K562 (cell line): Measurements from ENCODE around the gene AIF1. TPM values are rescaled to one million over a fixed set of nuclear protein-coding genes. Genes with fewer than 3 reads are reported as not detected.
A peak's percentile ranks its signal among the peaks of the same experiment; 100 is the strongest.

Experiments
- CBFB ChIP-seq: sonication (generic); formaldehyde crosslinking; IDR thresholded peaks from 2 replicates; pipeline ENCODE4 v1.4.0; 2020; ENCODE audit warnings: mild to moderate bottlenecking, missing genetic modification reagents
- ELK3 ChIP-seq: fragments of 450-650 bp; formaldehyde crosslinking; IDR thresholded peaks from 2 replicates; pipeline ENCODE4 v1.4.0; 2020; ENCODE audit warnings: mild to moderate bottlenecking
- MTA2 ChIP-seq: fragments of 450-650 bp; IDR thresholded peaks from 2 replicates; pipeline ENCODE4 v1.6.1; 2016; ENCODE audit warnings: low read depth
- MYC ChIP-seq, 2 experiments: fragments of 250-450 bp in 1 of 2; sonication (Bioruptor Pico) in 1 of 2; IDR thresholded peaks; 2 replicates each; pipeline versions ENCODE4 v1.5.1 to v1.6.1; 2012 to 2021; ENCODE audit warnings: low read depth in 2 of 2, borderline replicate concordance in 1 of 2, improper control_type of control experiment in 1 of 2, low read length in 1 of 2, mild to moderate bottlenecking in 1 of 2, moderate library complexity in 1 of 2
- PHF8 ChIP-seq: fragments of 200-600 bp; sonication (generic); IDR thresholded peaks from 2 replicates; pipeline ENCODE4 v1.6.1; 2012; ENCODE audit warnings: mixed run types, mild to moderate bottlenecking, inconsistent platforms, low read length, moderate library complexity, borderline replicate concordance
- SIN3A ChIP-seq, 2 experiments: fragments of 150-350 bp in 1 of 2; IDR thresholded peaks; 2 replicates each; pipeline ENCODE4 v1.6.1; 2011 to 2016; ENCODE audit warnings: borderline replicate concordance in 2 of 2, low read depth in 2 of 2, low read length in 2 of 2, mild to moderate bottlenecking in 2 of 2, moderate library complexity in 2 of 2; ENCODE audit not compliant: control insufficient read depth in 1 of 2
- SRF ChIP-seq, 2 experiments: fragments of 250-450, 450-650 bp in 1 of 2; sonication (Bioruptor Pico) in 1 of 2; sonication (generic) in 1 of 2; formaldehyde crosslinking; IDR thresholded peaks; 2 replicates each; pipeline versions ENCODE4 v1.5.0 to v1.5.1; 2020 to 2022; ENCODE audit warnings: mild to moderate bottlenecking in 1 of 2, missing genetic modification reagents in 1 of 2
- SRSF7 ChIP-seq: fragments of 200-400 bp; formaldehyde crosslinking; optimal IDR thresholded peaks from 2 replicates; pipeline ENCODE3; 2017; ENCODE audit warnings: mild to moderate bottlenecking, low read depth, low read length
- TAF1 ChIP-seq: IDR thresholded peaks from 2 replicates; pipeline ENCODE4 v1.6.1; 2011; ENCODE audit warnings: mild to moderate bottlenecking, low read length, moderate library complexity; ENCODE audit not compliant: insufficient read depth, control insufficient read depth, severe bottlenecking; ENCODE audit errors: extremely low read depth
- TAF15 ChIP-seq: fragments of 200-400 bp; formaldehyde crosslinking; IDR thresholded peaks from 2 replicates; pipeline ENCODE4 v1.6.1; 2017; ENCODE audit warnings: mild to moderate bottlenecking, low read depth, low read length, moderate library complexity
- TEAD4 ChIP-seq, 2 experiments: sonication (generic) in 1 of 2; formaldehyde crosslinking in 1 of 2; IDR thresholded peaks; 2 replicates each; pipeline versions ENCODE4 v1.6.1 to v1.8.0; 2012 to 2022; ENCODE audit warnings: borderline replicate concordance in 1 of 2, inconsistent platforms in 1 of 2, low read length in 1 of 2, mild to moderate bottlenecking in 1 of 2, missing genetic modification reagents in 1 of 2
- THAP7 ChIP-seq: fragments of 250-450 bp; sonication (Bioruptor Pico); IDR thresholded peaks from 2 replicates; pipeline ENCODE4 v1.5.0; 2021
- TOE1 ChIP-seq, 2 experiments: fragments of 450-650 bp in 1 of 2; sonication (generic) in 1 of 2; formaldehyde crosslinking in 1 of 2; IDR thresholded peaks; 2 replicates each; pipeline versions ENCODE4 v1.7.1 to v1.8.0; 2016 to 2022; ENCODE audit warnings: borderline replicate concordance in 2 of 2, mild to moderate bottlenecking in 2 of 2, antibody characterized with exemption in 1 of 2, inconsistent platforms in 1 of 2, low read depth in 1 of 2, missing genetic modification reagents in 1 of 2, moderate library complexity in 1 of 2
- polyA plus RNA-seq, 8 experiments: library from polyadenylated mRNA; depleted of rRNA in 4 of 8; stranded (reverse) in 5 of 8; unstranded in 3 of 8; fragments of >200 nt; fragmentation: Nextera tagmentation in 2 of 8; fragmentation: Illumina TruSeq in 1 of 8; extraction: Ambion mirVana in 2 of 8; extraction: Trizol in 1 of 8; gene quantifications; 2 replicates each; pipeline versions ENCODE4 v1.2.1 to v1.2.3, GENCODE V29; 2011 to 2014; ENCODE audit warnings: inconsistent platforms in 1 of 8, missing spikeins in 1 of 8
- total RNA-seq, 7 experiments: library from RNA; depleted of rRNA in 6 of 7; stranded (reverse); fragments of >200 nt in 6 of 7; fragmentation: Illumina TruSeq in 2 of 7; extraction: Trizol in 2 of 7; gene quantifications; 2 replicates each; pipeline versions ENCODE4 v1.2.1 to v1.2.3, GENCODE V29; 2011 to 2021; ENCODE audit warnings: low replicate concordance in 1 of 7
- TF ChIP-seq, protein P1 (sequence below), 3 experiments: IDR thresholded peaks in 2 of 3; conservative IDR thresholded peaks in 1 of 3; 2 replicates each; pipeline ENCODE4 v1.5.1; 2011 to 2012; ENCODE audit warnings: low read length in 3 of 3, mild to moderate bottlenecking in 3 of 3, control low read depth in 2 of 3, improper control_type of control experiment in 1 of 3, inconsistent platforms in 1 of 3, low read depth in 1 of 3, mixed read lengths in 1 of 3, moderate library complexity in 1 of 3; ENCODE audit not compliant: insufficient read depth in 2 of 3
- TF ChIP-seq, protein P2 (sequence below): fragments of 250-450 bp; sonication (Bioruptor Pico); IDR thresholded peaks from 2 replicates; pipeline ENCODE4 v1.5.1; 2021; ENCODE audit warnings: mild to moderate bottlenecking

The AIF1 gene
- total and polyA plus RNA-seq, 9 of the 15 experiments (the other 6 are each of a cell fraction or from before 2014, with no cell fraction given): 9.4 to 33.4 (median 19.4) TPM

- TF ChIP-seq ELK3: 0 out of 2 replicates have a peak, but pooled peaks have one; percentile 9
- peak; percentile 69 for TF ChIP-seq TAF1
- TF ChIP-seq MTA2: no peak
- TF ChIP-seq SIN3A (IDR thresholded peaks at IDR 0.05; ENCODE audit: borderline replicate concordance in 2 of 2, control insufficient read depth in 1 of 2, low read depth in 2 of 2, low read length in 2 of 2): peak in 1 of 2 experiments; percentile 46; a peak in 2 of 4 replicates
- TF ChIP-seq, protein P1, sequence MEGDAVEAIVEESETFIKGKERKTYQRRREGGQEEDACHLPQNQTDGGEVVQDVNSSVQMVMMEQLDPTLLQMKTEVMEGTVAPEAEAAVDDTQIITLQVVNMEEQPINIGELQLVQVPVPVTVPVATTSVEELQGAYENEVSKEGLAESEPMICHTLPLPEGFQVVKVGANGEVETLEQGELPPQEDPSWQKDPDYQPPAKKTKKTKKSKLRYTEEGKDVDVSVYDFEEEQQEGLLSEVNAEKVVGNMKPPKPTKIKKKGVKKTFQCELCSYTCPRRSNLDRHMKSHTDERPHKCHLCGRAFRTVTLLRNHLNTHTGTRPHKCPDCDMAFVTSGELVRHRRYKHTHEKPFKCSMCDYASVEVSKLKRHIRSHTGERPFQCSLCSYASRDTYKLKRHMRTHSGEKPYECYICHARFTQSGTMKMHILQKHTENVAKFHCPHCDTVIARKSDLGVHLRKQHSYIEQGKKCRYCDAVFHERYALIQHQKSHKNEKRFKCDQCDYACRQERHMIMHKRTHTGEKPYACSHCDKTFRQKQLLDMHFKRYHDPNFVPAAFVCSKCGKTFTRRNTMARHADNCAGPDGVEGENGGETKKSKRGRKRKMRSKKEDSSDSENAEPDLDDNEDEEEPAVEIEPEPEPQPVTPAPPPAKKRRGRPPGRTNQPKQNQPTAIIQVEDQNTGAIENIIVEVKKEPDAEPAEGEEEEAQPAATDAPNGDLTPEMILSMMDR (IDR thresholded peaks at IDR 0.05 in 2 of 3, conservative IDR thresholded peaks at IDR 0.05 in 1 of 3; ENCODE audit: insufficient read depth in 2 of 3, low read depth in 1 of 3, low read length in 3 of 3): peak in 1 of 3 experiments; percentile 42; a peak in 2 of 6 replicates
- TF ChIP-seq, protein P2, sequence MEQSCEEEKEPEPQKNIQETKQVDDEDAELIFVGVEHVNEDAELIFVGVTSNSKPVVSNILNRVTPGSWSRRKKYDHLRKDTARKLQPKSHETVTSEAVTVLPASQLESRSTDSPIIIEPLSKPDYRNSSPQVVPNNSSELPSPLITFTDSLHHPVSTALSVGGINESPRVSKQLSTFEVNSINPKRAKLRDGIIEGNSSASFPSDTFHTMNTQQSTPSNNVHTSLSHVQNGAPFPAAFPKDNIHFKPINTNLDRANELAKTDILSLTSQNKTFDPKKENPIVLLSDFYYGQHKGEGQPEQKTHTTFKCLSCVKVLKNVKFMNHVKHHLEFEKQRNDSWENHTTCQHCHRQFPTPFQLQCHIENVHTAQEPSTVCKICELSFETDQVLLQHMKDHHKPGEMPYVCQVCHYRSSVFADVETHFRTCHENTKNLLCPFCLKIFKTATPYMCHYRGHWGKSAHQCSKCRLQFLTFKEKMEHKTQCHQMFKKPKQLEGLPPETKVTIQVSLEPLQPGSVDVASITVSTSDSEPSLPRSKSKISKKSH: no peak
- TF ChIP-seq SRF (CRISPR knock-in tag; IDR thresholded peaks at IDR 0.05): 0 out of 4 replicates have a peak, but pooled peaks of 1 of the 2 experiments have one; percentile 46
- TF ChIP-seq CBFB (CRISPR knock-in tag): no peak
- no peak for TF ChIP-seq PHF8
- TF ChIP-seq TAF15: no peak
- no peak for TF ChIP-seq SRSF7
- no peak for TF ChIP-seq THAP7 (CRISPR knock-in tag)
- peak; percentile 47; the same call in 1 of the 2 replicates for TF ChIP-seq TEAD4 (IDR thresholded peaks at IDR 0.05; ENCODE audit: low read length)
- TF ChIP-seq TEAD4 (CRISPR knock-in tag; IDR thresholded peaks at IDR 0.05; ENCODE audit: borderline replicate concordance): no peak
- TF ChIP-seq TOE1 (IDR thresholded peaks at IDR 0.05; ENCODE audit: borderline replicate concordance): no peak
- TF ChIP-seq TOE1 (CRISPR knock-in tag; IDR thresholded peaks at IDR 0.05; ENCODE audit: borderline replicate concordance, low read depth): 0 out of 2 replicates have a peak, but pooled peaks have one; percentile 21
- peak; percentile 70 for TF ChIP-seq MYC (IDR thresholded peaks at IDR 0.05; ENCODE audit: low read depth, low read length)
- TF ChIP-seq MYC (CRISPR knock-in tag; IDR thresholded peaks at IDR 0.05; ENCODE audit: borderline replicate concordance, low read depth): no peak
Measured at GRCh38 chr6:31663961-31664789, 49.1 kb downstream of the AIF1 start (continued).
